Pancreas (tissue), 10 donors: ENCODE data around the gene KCNAB2. TPM values are rescaled to one million over a fixed set of nuclear protein-coding genes. Genes with fewer than 3 reads are reported as not detected.

ENCODE experiments used
- ATAC-seq, 4 donors: fragments of 200-7000 bp; cut with Tn5 transposase; one replicate each; pipeline versions ENCODE4 v1.8.0 to v1.9.1; 2020; ENCODE audit warnings: mild to moderate bottlenecking in 4 of 4, moderate library complexity in 4 of 4
- DNase-seq, 6 donors: peaks; one replicate each; pipeline ENCODE4 v3.0.0-alpha.2; 2020
- FAIRE-seq: peaks from 2 replicates; lab custom pipeline; 2012; peaks lifted over from hg19 to GRCh38; lab: Jason Lieb, UNC
- H3K27ac ChIP-seq, 4 donors: fragments of 200-600 bp; sonication (generic); 1 replicate in 3 of 4; 2 replicates in 1 of 4; pipeline versions ENCODE4 v1.5.0 to v1.8.0; 2020
- H3K27me3 ChIP-seq, 4 donors: fragments of 200-600 bp; one replicate each; pipeline ENCODE4 v1.8.0; 2021
- H3K36me3 ChIP-seq, 3 donors: fragments of 200-600 bp; sonication (generic) in 1 of 3; one replicate each; pipeline versions ENCODE4 v1.5.0 to v1.8.0; 2020 to 2021
- H3K4me1 ChIP-seq, 3 donors: fragments of 200-600 bp; one replicate each; pipeline ENCODE4 v1.8.0; 2021
- H3K4me3 ChIP-seq, 4 donors: fragments of 200-600 bp; sonication (generic) in 2 of 4; one replicate each; pipeline versions ENCODE4 v1.5.0 to v1.8.0; 2020 to 2021
- H3K9me3 ChIP-seq, 4 donors: fragments of 200-600 bp; one replicate each; pipeline ENCODE4 v1.8.0; 2021
- CTCF ChIP-seq, 4 donors: fragments of 200-600 bp; sonication (generic) in 3 of 4; IDR thresholded peaks; one replicate each; pipeline versions ENCODE4 v1.5.0 to v1.8.0; 2021; ENCODE audit warnings: antibody characterized with exemption in 4 of 4
- WGBS, 2 donors: extraction: QIAGEN DNeasy Blood & Tissue Kit; methylation state at CpG; one replicate each; pipeline ENCODE4 v1.1.7; 2013; 5-methylcytosine and 5-hydroxymethylcytosine counted together
- intact Hi-C, 3 donors: fragments of 100-400 bp; cut with DNase I; formaldehyde crosslinking; loops; one replicate each; pipeline versions ENCODE4 v1.11.1 to v1.14.2; 2022
- polyA plus RNA-seq, 2 donors: library from polyadenylated mRNA; stranded (reverse); fragments of 200-250 nt; gene quantifications; one replicate each; pipeline ENCODE4 v1.2.3, GENCODE V29; 2013
- total RNA-seq, 6 donors: library from RNA; stranded (reverse); fragmentation: NEBNext Ultra II Directional in 4 of 6; extraction: Animal tissue kit (Norgen Biotek cat#: 25700) in 4 of 6; gene quantifications; one replicate each; pipeline versions ENCODE4 v1.2.1 to v1.2.4, GENCODE V29; 2021 to 2023
- donor health status: healthy with polysubstance abuse.
- donor health status: DM: no; HTN: no; CAD: no; lungs with moderate emphysema.
- donor health status: DM: no; HTN: no; CAD: no.
- donor health status: control.
- donor health status: control.
- donor health status: Bipolar disorder and iron deficiency.
- donor health status: DM: yes; HTN: yes; CAD: no.
- donor health status: DM: no; HTN: no; CAD: no.
- donor health status: DM: no; HTN: no; CAD: no.
- donor health status: DM: yes; HTN: yes; CAD: no.

KCNAB2 gene
- total and polyA plus RNA-seq, 8 donors: 1.2 to 9.0 (median 4.3) TPM

- H3K27me3 ChIP-seq: peaks cover 0 to 4% (median 0%) of the 10 kb centered on the region in 4 donors
- no peak overlapping the region for H3K27ac ChIP-seq
- peak in 5 of 6 donors; percentile 24 to 81 (median 62) for DNase-seq
- H3K36me3 ChIP-seq: no peaks in the 10 kb centered on the region
- TF ChIP-seq CTCF (IDR thresholded peaks at IDR 0.05): peak; percentile 43 to 72 (median 57)
- H3K4me3 ChIP-seq: no peak overlapping the region
- no peaks in the 10 kb centered on the region for H3K4me1 ChIP-seq
- intact Hi-C loops: no loop called here
- WGBS, 2 donors: 12 to 13% methylated on average over 21 of the region's 21 CpGs
- no peaks in the 10 kb centered on the region for H3K9me3 ChIP-seq
- no peak for FAIRE-seq
- peak; percentile 46 to 92 (median 88) for ATAC-seq
These were observed 11.5 kb upstream of the KCNAB2 start for GRCh38 chr1:6033986-6034749.

DNA sequence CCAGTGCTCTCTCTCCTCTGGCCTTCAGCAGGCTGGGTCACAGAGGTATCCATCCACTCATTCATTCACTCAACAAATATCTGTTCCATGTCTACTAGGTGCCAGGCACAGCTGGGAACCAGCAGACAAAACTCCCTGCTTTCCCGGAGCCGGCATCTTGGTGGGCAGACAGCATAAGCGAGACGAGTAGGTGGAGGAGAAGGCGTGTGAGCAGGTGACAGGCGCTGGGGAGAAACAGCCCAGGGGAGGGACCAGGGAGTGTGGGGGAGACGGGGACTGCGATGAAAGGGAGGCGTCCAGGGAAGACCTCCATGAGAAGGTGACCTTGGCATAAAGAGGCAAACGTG, 11.0 kb upstream of the KCNAB2 start:
- peaks cover 0 to 4% (median 0%) of the 10 kb centered on the region in 4 donors for H3K27me3 ChIP-seq
- no peak for FAIRE-seq

DNA sequence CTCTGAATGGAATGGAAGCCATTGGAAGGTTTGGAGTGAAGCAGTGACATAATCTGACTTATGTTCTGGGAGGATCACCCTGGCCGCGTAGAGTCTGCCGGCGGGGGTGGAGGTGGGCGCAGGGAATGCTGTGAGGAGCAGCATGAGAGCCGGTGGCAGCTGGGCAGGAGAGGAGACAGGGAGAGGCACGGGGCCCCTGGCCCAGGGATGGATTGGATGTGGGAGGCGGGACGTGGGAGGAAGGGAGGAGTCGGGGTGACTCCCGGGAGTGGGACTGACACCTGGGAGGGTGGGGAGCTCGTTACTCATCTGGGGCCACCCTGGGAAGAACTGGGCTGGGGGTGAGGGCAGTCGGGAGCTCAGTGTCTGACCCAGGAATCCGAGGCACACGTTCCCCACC, 10.4 kb upstream of the KCNAB2 start:
- FAIRE-seq (no peak), ATAC-seq (no peak), DNase-seq (no peak)
- Histone ChIP-seq H3K36me3 (no peaks in the 10 kb centered on the region), H3K4me3 (no peak overlapping the region), H3K27me3 (peaks cover 0 to 4% (median 0%) of the 10 kb centered on the region in 4 donors), H3K9me3 (no peaks in the 10 kb centered on the region), H3K4me1 (no peaks in the 10 kb centered on the region), H3K27ac (no peak overlapping the region)
- intact Hi-C loops: no loop called here
- TF ChIP-seq CTCF (IDR thresholded peaks at IDR 0.05): no peak
- WGBS, 2 donors: 51 to 61% methylated on average over 15 of the region's 15 CpGs

More for the DNA sequence above, 11.0 kb upstream of the KCNAB2 start:
- Histone ChIP-seq H3K4me3 (no peak overlapping the region), H3K27ac (no peak overlapping the region), H3K36me3 (no peaks in the 10 kb centered on the region), H3K9me3 (no peaks in the 10 kb centered on the region), H3K4me1 (no peaks in the 10 kb centered on the region)
- no peak for DNase-seq
- ATAC-seq: no peak
- peak in 1 of 4 donors; percentile 8 for TF ChIP-seq CTCF (IDR thresholded peaks at IDR 0.05)
- intact Hi-C loops: no loop called here
- WGBS, 2 donors: 32 to 36% methylated on average over 10 of the region's 10 CpGs

DNA sequence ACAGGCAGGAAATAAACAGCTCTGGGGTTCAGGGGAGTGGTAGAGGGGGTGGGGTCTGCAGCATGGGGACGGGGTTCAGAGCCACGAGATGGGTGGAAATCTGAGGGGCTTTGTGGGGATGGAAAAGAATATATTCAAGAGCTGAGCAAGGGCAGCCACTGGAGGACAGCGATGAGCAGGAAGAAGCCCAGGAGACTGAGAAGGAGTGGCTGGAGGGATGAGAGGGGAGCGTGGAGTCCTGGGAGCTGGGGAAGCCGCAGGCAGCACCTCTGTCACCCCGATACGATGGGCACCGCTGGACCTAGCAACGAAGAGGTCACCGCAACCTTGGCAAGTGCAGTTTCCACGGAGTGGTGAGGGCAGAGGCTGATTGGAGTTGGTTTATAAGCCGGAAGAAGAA, 10.0 kb upstream of the KCNAB2 start:
- H3K27me3 ChIP-seq: peaks cover 0 to 4% (median 0%) of the 10 kb centered on the region in 4 donors
- H3K9me3 ChIP-seq: no peaks in the 10 kb centered on the region
- no peak overlapping the region for H3K4me3 ChIP-seq
- 57 to 65% methylated on average over 12 of the region's 12 CpGs for WGBS, 2 donors
- no peak for FAIRE-seq
- H3K27ac ChIP-seq: no peak overlapping the region
- no peak for DNase-seq
- no peaks in the 10 kb centered on the region for H3K4me1 ChIP-seq
- no peak for TF ChIP-seq CTCF (IDR thresholded peaks at IDR 0.05)
- H3K36me3 ChIP-seq: no peaks in the 10 kb centered on the region
- intact Hi-C loops: no loop called here
- ATAC-seq: no peak

- no peak for ATAC-seq
- no peak for FAIRE-seq
- peak in 1 of 6 donors; percentile 31 for DNase-seq
- Histone ChIP-seq H3K4me1 (no peaks in the 10 kb centered on the region), H3K9me3 (no peaks in the 10 kb centered on the region), H3K36me3 (no peaks in the 10 kb centered on the region), H3K27ac (no peak overlapping the region), H3K4me3 (no peak overlapping the region), H3K27me3 (peaks cover 0 to 4% (median 0%) of the 10 kb centered on the region in 4 donors)
- intact Hi-C loops: no loop called here
- 31 to 36% methylated on average over 9 of the region's 9 CpGs for WGBS, 2 donors
- TF ChIP-seq CTCF (IDR thresholded peaks at IDR 0.05): no peak
These were observed 8.3 kb upstream of the KCNAB2 start for GRCh38 chr1:6037338-6037762.
